ENCODE results near the gene BEST4. TPM values are rescaled to one million over a fixed set of nuclear protein-coding genes. Genes with fewer than 3 reads are reported as not detected.

The BEST4 gene
- total and polyA plus RNA-seq, 2 of the 13 experiments (the other 11 are each of a cell fraction or from before 2014, with no cell fraction given) = 0.77 to 1.4 TPM

GRCh38 chr1:44775078-44775929 is 12.7 kb downstream of the BEST4 start, which contains the start of gene RPS8 (continued):
- TF ChIP-seq ZNF652 (CRISPR knock-in tag; IDR thresholded peaks at IDR 0.05; ENCODE audit: borderline replicate concordance, low read depth) (peak; percentile 16; the same call in 1 of the 2 replicates), MAZ (IDR thresholded peaks at IDR 0.05; ENCODE audit: borderline replicate concordance, low read depth, low read length) (peak; percentile 69), MAZ (CRISPR knock-in tag; IDR thresholded peaks at IDR 0.05; ENCODE audit: low read depth) (peak; percentile 83), RAD51 (IDR thresholded peaks at IDR 0.05; ENCODE audit: borderline replicate concordance) (peak; percentile 13; the same call in 1 of the 2 replicates), ZNF841 (CRISPR knock-in tag; IDR thresholded peaks at IDR 0.05; ENCODE audit: borderline replicate concordance) (0 out of 2 replicates have a peak, but pooled peaks have one; percentile 66), REXO4 (CRISPR knock-in tag; IDR thresholded peaks at IDR 0.05; ENCODE audit: borderline replicate concordance) (0 out of 2 replicates have a peak, but pooled peaks have one; percentile 62), SKI (IDR thresholded peaks at IDR 0.05; ENCODE audit: partially characterized antibody) (peak; percentile 74), TSC22D2 (CRISPR knock-in tag; IDR thresholded peaks at IDR 0.05; ENCODE audit: borderline replicate concordance) (no peak), AGO1 (IDR thresholded peaks at IDR 0.05; ENCODE audit: low read depth, low read length, poor library complexity, severe bottlenecking) (peak; percentile 67), ARID3A (IDR thresholded peaks at IDR 0.05; ENCODE audit: low read depth, low read length) (no peak), NR2F2 (IDR thresholded peaks at IDR 0.05; ENCODE audit: borderline replicate concordance, low read depth) (peak; percentile 78), ZSCAN29 (CRISPR knock-in tag; conservative IDR thresholded peaks at IDR 0.05) (peak; percentile 70), YY1 (IDR thresholded peaks at IDR 0.05; ENCODE audit: insufficient read depth, insufficient replicate concordance, low read depth, low read length) (peak; percentile 91), HDAC6 (IDR thresholded peaks at IDR 0.05; ENCODE audit: low read depth, low read length) (no peak), ZNF644 (CRISPR knock-in tag; IDR thresholded peaks at IDR 0.05; ENCODE audit: low read depth) (no peak), BCL3 (CRISPR knock-in tag; IDR thresholded peaks at IDR 0.05) (peak; percentile 41; the same call in 1 of the 2 replicates), SPEN (CRISPR knock-in tag; IDR thresholded peaks at IDR 0.05; ENCODE audit: low read depth) (peak; percentile 98), E2F2 (CRISPR knock-in tag; IDR thresholded peaks at IDR 0.05; ENCODE audit: borderline replicate concordance) (peak; percentile 82; the same call in 1 of the 2 replicates), ZNF484 (CRISPR knock-in tag; IDR thresholded peaks at IDR 0.05; ENCODE audit: borderline replicate concordance, low read depth) (no peak), ZNF333 (CRISPR knock-in tag; IDR thresholded peaks at IDR 0.05; ENCODE audit: borderline replicate concordance) (no peak), CHD4 (IDR thresholded peaks at IDR 0.05; ENCODE audit: borderline replicate concordance, low read length) (peak; percentile 69; the same call in 1 of the 2 replicates)

Measured in HepG2 (cell line).